GDM1 (cell line): ENCODE results near the gene GUCY2D.
"Not testable (repeated sequence)": the region's sequence is repeated elsewhere in the genome, so short reads cannot be mapped to it uniquely, and the experiment has no call there.

Experiments used
- DNase-seq: peaks from one replicate; lab custom pipeline; 2025; lab: John Stamatoyannopoulos, UW

Gene GUCY2D

DNA sequence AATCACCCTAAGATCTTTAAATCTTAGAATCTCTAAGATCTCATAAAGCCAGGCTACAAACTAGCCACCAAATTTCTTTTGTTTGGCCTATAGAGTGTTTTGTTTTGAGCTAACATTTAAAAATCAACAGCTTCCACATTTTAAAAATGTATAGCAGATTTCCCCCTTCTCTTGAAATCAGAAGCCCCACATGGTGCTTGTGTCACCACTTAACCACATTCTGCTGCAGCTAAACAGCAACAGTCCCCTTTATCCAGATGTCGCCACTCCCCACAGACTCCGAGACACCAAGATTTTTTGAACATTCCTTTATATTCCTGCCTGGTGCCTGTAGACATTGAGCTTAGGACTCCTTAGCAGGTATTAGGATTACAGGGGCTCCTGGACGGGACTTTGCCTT is 16.0 kb downstream of the GUCY2D start:
- peak; percentile 8 for DNase-seq

DNA sequence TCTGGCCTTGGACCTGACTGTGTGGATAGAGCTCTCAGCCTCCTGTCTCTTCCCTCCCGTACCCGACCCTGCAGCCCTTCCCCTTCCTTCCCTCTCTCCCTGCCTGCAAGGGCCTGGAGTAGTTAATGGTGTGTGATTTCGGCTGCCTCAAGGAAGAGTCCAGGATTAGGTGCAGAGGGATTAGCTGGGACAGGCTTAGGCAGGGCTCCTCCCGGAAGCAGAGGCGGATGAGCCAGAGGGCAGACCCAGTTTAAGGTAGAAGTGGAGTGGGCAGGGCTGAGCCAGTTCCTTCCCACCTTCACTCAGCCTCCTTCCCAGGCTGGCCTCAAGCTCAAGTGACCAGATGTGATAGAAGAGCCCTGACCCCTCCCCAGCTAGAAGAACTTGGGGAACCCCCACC is 16.8 kb downstream of the GUCY2D start:
- no peak for DNase-seq

DNA sequence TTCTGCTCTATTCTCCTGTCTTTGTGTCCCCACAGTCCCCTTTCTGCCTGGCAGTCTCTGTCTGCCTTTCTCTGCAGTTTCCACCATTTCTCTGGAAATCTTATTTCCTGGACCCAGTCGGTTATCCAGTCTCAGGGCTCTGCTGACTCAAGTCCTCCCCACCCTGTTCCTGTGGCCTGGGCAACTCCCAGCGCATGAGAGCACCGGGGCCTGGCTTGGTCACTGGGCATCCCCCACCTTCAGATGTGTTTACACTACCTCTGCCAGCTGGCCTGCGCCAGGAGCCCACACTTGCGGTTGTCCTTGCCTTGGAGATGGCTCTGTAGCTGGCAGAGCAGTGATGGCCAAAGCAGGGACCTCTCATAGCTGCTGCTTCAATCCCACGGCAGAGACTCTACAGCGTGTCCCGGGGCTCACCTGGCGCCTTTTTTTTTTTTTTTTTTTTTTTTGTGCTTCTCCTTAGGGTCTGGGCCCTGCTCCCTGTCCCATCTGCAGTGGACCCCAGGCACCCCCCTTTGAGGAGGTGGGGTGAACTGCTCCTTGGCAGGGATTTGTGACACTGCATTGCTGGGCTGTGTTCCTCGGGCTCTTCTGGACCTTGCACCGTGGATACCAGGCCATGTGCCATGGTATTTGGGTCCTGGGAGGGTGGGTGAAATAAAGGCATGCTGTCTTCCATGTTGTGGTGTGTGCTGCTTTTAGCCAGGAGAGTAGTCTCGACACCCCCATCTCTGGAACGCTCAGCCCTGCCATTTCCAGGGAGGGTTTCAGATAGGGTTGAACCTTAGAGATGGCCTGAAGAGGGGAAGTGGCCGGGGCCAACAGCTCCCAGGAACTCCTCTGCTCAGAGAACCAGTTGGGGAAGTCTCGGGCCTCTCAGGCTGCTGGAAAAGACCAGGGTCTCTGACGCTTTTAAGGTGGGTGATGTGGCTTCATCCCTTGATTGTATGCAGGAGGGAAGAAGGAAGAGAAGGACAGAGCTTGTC is 17.5 kb downstream of the GUCY2D start:
- no peak for DNase-seq

DNA sequence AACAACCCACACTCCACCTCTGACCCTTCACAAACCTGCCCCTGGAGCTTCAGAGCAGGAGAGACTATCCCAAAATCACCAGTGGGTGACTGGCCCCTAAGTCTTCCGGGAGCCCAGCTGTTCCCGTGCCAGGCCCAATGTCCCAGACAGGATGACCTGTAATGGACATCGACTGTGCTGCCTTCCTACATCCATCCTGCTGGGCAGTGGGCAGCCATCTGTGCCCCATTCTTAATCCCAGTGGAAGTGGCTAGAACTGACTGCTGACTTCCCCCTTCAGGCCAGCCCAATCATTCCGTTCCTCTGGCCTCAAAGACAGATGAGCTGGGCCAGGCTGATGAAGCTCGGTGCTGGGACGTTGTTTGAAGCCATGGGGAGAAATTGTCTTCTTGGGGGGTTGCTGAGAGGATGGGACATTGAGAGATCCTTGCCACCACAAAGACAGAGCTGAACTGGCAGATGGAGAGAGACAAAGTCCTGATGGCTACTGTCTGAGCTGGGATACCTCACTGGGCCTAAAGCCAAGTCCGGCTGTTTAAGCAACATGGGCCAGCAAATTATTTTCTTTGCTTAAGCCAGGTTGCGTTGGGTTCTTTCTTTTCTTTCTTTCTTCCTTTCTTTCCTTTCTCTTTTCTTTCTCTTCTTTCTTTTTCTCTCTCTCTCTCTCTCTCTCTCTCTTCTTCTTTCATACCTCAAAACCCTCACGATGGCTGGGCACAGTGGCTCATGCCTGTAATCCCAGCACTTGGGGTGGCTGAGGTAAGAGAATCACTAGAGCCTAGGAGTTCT is 18.6 kb downstream of the GUCY2D start:
- DNase-seq: no peak

DNA sequence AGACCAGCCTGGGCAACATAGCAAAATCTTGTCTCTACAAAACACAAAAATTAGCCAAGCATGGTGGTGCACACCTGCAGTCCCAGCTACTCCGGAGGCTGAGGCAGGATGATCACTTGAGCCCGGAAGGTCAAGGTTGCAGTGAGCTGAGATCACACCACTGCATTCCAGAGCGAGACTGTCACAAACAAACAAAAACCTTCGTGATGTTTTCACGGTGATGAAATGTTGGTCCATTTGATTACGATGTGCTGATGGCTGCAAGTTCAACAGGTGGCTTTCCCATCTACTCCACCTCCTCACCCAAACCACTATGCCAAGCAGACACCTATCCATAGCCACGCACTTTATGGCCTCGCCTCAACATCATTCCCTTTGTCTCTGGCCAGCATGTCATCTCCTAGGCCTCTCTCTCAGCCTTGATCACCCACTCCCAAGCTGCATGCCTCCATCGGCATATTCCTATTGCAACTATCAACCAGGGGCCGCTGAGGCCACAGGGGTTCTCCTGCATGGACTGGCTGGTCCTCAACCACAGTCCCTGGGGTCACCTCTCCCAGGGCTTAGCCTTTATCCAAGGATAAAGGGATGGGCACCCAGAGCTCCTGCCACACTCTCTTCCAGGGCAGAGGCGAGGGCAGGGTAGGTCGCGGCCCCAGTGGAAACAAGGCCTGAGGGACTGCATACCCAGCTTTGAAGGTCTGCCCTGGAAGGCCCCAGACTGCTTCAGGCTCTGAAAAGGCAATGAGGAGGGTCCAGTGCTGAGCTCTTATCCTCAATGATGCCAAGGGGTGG is 19.3 kb downstream of the GUCY2D start:
- DNase-seq: no peak

DNA sequence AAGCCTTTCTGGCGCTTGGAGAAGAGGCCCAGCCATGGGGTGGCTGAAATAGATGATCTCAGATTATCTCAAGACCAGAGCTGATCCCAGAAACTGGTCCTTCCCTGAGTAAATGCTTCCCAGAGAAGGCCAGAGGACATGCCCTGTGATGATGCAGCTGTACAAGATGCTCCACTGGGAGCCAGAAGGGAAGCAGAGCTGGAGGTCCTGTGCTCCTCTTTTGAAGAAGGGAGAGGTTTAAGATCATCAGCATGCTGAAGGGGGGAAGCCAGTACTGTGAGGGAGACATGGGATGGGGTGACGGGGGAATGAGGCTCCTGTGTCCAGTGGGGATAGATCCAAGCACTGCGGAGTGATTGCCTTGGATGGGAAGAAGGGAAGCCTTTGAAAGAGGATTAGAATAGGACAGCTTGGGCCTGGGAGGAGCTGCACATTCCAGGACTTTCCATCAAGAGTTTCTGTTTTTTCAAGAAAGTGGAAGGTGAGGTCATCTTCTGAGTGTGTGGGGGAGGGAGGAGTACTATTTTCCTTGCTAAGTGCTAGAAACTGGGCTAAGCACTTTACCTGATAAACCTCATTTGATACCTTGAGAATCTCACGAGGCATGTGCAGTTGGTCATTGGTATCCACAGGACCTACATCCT is 20.1 kb downstream of the GUCY2D start:
- no peak for DNase-seq

DNA sequence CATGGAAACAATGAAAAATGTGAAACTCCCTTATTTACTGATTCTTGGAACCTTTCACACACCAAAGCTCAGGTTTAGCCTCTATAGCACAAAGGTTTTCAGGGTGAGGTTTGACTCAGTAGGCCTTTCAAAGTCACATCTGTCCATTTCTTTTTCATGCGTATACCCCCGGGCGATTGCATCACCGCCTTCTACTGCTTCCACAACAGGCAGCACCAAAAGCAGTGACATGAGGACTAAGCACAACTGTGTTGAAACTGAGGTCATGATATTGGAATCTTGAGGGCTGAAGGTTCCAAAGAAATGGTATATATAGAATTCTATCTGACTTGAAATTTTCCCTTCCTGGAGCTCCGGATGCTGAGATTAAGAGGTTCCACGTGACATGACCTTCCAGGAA is 21.7 kb downstream of the GUCY2D start:
- not testable (repeated sequence) for DNase-seq

DNA sequence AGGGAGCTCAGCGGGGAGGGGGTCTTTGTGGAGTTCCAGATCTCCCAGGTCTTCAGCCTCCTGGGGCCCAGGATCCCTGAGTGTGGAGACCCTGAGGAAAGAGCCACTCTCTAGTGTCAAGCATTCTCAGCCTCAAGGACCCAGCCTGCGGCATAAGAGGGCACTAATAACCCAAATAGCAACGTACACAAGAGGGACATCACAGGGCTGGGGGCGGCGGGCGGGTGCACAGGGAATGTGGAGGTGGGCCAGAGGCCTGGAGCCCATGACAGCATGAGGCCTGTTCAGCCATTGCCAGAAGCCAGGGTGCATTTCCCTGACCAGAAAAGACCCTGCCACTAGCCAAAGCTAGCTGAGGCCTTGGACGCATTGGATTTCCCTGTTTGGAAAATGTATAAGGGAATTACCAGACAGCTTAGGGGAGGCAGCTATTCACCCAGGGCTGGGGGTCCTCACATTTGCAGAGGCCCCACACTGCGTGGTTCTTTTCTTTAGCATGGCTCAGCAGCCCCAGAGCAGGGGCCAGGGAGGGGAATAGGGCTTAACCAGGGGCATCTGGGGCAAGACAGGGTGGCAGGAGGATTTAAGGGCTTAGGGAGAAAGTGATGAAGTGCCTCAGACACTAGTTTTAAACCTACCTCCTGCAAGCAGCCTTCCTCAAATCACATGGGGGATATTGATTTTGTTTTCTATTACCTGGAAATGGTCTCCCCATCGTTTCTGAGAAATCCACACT is 22.9 kb downstream of the GUCY2D start:
- DNase-seq: no peak

DNA sequence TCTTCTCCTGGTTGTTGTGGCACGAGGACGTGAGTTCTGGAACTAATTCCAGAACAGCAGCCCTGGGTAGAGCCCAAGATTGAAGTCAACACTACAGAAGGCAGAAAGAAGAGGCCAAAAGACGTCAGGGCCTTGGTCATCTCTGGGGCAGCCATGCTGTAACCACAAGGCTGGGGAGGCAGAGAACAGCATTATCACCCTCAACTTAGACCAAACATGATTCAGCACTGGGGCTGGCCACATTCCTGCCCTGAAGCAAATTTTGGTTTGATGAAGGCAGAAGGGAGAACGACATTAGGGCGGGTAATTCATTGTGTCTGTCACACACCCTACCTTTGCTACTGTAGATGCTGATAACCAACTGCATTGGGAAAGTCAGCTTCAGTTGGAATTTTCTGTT is 26.7 kb downstream of the GUCY2D start:
- no peak for DNase-seq

DNA sequence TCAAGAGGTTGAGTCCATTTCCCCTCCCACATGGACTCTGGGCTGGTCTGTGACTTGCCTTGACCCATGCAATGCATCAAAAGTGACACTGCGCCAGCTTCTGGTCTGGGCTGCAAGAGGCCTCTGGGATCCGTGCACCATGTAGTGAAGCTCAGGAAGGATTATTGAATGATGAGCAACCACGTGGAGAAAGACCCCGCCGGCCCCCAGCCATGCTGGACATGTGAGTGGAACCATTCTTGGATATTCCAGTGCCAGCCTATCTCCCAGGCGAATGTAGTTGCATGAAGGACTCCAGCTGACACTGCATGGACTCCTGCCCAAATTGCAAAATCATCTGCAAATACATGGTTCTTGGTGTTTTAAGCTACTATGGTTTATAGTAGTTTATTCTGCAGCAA is 28.8 kb downstream of the GUCY2D start:
- DNase-seq: no peak

DNA sequence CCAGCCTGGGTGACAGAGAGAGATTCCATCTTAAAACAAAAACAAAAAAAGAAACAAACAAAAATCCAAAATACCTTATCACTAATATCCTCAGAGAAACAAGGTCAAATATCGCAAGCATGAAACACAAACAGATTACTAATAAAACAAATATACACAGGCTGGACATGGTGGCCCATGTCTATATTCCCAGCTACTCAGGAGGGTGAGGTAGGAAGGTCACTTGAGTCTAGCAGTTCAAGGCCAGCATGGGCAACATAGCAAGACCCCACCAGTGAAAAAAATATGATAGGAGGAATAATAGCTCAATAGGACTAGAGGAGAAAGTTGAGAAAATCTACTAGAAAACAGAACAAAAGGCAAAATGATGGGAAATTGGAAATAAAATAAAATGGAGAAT is 29.5 kb downstream of the GUCY2D start:
- DNase-seq: no peak

DNA sequence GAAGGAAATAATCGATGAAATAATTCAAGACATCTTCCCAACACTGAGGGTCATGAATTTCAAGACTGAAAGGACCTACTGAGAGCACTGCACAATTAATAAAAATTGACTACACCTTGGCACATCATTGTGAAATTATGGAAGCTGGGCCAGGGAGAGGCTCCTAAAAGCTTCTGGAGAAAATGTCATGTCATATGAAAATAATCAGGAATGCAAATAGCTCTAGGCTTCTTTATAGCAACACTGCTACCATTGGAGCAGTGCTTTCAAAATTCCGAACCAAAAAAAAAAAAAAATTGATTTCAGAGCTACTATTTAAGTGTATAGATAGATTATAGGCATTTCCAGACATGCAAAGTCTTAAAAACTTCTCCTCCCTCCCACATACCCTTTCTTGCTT is 30.0 kb downstream of the GUCY2D start:
- no peak for DNase-seq

DNA sequence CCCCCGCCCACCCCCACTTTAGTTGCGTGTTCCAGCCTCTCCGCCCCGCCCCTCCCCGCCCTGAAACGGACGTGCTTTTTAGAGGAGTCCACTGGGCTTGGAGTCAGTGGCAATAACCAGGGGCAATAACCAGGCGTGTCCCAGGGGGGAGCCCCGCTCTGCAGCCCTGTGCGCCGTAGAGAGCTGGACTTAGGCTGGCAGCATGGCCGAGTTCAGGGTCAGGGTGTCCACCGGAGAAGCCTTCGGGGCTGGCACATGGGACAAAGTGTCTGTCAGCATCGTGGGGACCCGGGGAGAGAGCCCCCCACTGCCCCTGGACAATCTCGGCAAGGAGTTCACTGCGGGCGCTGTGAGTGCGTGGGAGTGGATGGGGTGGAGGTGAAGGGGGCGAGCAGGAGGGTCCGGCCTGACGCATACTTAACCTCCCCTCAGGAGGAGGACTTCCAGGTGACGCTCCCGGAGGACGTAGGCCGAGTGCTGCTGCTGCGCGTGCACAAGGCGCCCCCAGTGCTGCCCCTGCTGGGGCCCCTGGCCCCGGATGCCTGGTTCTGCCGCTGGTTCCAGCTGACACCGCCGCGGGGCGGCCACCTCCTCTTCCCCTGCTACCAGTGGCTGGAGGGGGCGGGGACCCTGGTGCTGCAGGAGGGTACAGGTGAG is 36.7 kb downstream of the GUCY2D start, which contains the start of gene ALOX15B:
TSS of gene ALOX15B (plus strand) at position 106 of the 657 bp plus-strand sequence. CDS start at position 203, 97 bp downstream.
- DNase-seq: no peak

DNA sequence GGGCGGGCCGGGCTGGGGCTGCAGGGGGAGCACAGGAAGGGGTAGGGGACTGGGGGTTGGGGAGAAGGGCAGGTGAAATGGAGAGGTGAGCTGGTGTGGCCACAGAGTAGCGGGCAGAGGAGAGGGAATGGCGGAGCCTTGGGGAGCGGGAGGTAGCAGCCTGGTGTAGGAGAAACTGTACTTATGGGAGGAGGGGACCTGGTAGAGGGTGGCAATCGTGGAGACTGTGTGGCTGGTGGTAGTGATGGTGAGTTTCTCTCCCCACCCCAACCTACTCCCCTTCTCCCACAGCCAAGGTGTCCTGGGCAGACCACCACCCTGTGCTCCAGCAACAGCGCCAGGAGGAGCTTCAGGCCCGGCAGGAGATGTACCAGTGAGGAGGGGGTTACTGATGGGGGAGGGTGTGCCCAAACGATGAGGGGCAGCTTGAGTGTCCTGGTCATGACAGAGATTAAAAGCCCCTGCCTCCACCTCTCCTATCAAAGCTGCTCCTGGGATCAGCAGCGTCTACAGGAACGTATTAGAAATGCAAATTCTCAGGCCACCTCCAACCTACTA is 37.3 kb downstream of the GUCY2D start:
- DNase-seq: no peak

DNA sequence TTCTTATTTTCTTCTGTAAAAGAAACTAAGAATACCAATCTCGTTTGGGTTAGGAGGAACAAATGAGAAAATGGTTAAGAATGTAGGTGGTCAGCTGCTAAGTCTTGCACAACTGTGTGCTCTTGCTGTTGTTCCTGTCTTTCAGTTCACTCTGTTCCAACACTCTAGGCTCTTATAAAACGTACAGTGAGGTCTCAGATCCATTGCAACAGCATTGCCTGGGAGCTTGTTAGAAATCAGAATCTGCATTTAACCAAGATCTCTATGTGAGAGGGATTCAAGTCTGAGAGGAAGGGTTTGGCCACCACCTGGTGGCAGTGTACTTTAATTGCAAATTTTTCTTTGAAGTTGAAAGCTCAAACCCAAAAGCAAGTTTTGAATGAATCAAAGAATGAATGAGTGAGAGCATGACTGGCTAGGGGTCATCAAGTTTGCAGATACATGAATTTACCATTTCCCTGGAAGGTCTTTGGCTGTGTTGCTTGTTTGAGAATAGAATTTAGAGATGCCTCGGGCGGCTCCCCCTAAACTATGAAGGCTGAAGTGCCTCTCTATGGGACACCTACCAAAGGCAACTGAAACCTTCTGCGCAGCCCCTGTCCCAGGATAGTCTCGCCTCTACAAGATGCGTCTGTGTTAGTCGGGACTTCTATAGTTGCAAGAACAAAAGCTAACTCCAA is 39.0 kb downstream of the GUCY2D start:
- peak; percentile 43 for DNase-seq

DNA sequence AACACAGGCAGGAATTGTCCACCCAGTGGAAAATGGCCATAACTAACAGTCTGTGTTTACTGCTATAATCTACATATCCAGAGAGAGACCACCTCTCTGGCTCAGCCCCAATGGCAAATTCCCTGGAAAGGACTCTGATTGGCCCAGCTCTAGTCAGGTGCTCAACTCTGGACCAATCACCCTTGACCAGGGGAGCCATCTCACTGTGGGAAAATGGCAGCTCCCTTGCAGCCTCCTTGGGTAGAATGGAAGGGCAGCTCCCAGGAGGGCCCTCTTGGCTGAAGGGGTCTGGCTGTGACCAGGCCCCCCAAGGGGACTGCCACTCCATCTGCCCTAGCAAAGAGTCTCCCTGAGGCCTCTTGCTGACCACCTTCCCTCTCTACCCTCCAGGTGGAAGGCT is 39.6 kb downstream of the GUCY2D start:
- DNase-seq: no peak

DNA sequence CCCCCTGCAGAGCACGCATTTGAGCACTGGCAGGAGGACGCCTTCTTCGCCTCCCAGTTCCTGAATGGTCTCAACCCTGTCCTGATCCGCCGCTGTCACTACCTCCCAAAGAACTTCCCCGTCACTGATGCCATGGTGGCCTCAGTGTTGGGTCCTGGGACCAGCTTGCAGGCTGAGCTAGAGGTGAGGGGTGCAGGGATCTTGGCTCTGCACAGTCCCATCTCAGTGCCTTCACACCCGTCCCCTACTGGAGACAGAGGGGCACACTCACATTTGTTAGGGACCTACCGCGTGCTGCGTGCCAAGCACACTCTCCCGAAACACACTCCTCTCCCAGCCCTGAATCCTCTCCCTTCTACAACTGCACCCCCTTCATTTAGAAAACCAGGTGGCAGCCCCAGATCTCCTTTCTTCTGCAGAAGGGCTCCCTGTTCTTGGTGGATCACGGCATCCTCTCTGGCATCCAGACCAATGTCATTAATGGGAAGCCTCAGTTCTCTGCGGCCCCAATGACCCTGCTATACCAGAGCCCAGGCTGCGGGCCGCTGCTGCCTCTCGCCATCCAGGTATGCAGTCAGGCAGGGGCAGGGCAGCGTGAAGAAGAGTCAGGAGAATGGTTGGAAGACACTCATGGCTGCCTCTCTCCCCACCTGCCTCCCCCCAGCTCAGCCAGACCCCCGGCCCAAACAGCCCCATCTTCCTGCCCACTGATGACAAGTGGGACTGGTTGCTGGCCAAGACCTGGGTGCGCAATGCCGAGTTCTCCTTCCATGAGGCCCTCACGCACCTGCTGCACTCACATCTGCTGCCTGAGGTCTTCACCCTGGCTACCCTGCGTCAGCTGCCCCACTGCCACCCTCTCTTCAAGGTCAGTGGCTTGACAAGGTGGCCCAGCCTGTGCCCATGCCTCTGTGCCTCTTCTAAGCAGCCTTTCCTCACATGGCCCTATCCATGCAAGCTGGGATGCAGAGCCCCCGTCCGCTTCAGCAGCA is 42.7 kb downstream of the GUCY2D start:
- DNase-seq: no peak

DNA sequence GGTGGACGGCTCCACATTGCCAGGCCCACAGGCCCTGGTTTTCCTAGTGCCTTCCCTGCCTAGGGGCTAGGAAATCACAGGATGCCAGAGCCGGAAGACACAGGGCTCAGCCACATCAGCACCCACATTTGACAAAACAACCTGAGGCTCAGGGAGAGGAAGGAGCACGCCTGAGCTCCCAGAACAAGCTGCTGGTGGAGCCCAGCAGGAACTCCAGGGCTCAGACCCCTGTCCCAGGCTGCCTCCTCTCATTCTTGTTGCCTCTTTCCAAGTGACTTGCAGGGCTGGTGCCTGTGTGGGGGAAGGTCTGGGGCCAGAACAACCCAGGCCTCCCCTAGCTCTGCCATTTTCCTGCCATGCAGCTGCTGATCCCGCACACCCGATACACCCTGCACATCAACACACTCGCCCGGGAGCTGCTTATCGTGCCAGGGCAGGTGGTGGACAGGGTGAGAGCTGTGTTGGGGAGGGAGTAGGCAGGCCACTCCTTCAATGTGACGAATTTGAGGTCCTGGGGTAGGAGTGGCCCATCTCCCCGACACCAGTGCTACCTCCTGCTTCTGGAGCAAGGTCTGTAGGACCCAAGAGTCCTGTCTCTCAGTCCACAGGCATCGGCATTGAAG is 44.0 kb downstream of the GUCY2D start:
- no peak for DNase-seq
